HG02798 (cell line): ENCODE measurements around the gene ANKRD55.
A peak's percentile ranks its signal among the peaks of the same experiment; 100 is the strongest.
"Not testable (repeated sequence)": the region's sequence is repeated elsewhere in the genome, so short reads cannot be mapped to it uniquely, and the experiment has no call there.

Experiments used
- ATAC-seq: cut with Tn5 transposase; IDR thresholded peaks from one replicate; pipeline ENCODE4 v1.9.1; 2021; ENCODE audit warnings: mild to moderate bottlenecking; ENCODE audit not compliant: unreplicated experiment, poor library complexity

The ANKRD55 gene

GRCh38 chr5:56175021-56175420 is 58.1 kb downstream of the ANKRD55 start:
- no peak for ATAC-seq

- ATAC-seq, result no peak
Observed at GRCh38 chr5:56172241-56172640, 60.9 kb downstream of the ANKRD55 start.

GRCh38 chr5:56170557-56170956 is 62.6 kb downstream of the ANKRD55 start:
- ATAC-seq, result no peak

GRCh38 chr5:56169949-56170348 is 63.2 kb downstream of the ANKRD55 start:
- ATAC-seq, result no peak

GRCh38 chr5:56169281-56169680 is 63.8 kb downstream of the ANKRD55 start:
- ATAC-seq, result no peak

GRCh38 chr5:56168066-56168478 is 65.1 kb downstream of the ANKRD55 start:
- ATAC-seq, result no peak

GRCh38 chr5:56167519-56167918 is 65.6 kb downstream of the ANKRD55 start:
- ATAC-seq, result no peak

- no peak for ATAC-seq
Observed at GRCh38 chr5:56166671-56167385, 66.3 kb downstream of the ANKRD55 start.

- no peak for ATAC-seq
Observed at GRCh38 chr5:56164376-56164775, 68.8 kb downstream of the ANKRD55 start.

- no peak for ATAC-seq
Observed at GRCh38 chr5:56161927-56162326, 71.2 kb downstream of the ANKRD55 start.

- no peak for ATAC-seq
Observed at GRCh38 chr5:56161439-56161823, 71.7 kb downstream of the ANKRD55 start.

- no peak for ATAC-seq
Observed at GRCh38 chr5:56160723-56161438, 72.2 kb downstream of the ANKRD55 start.

GRCh38 chr5:56159521-56159947 is 73.6 kb downstream of the ANKRD55 start:
- ATAC-seq, result no peak

GRCh38 chr5:56158331-56158960 is 74.7 kb downstream of the ANKRD55 start:
- no peak for ATAC-seq

- ATAC-seq, result not testable (repeated sequence)
Observed at GRCh38 chr5:56157191-56157621, 75.9 kb downstream of the ANKRD55 start.

GRCh38 chr5:56156585-56157190 is 76.4 kb downstream of the ANKRD55 start:
- ATAC-seq, result peak; percentile 73

- peak; percentile 22 for ATAC-seq
Observed at GRCh38 chr5:56155992-56156584, 77.0 kb downstream of the ANKRD55 start.

- ATAC-seq, result peak; percentile 28
Observed at GRCh38 chr5:56154732-56155484, 78.2 kb downstream of the ANKRD55 start.

- ATAC-seq, result no peak
Observed at GRCh38 chr5:56152437-56152836, 80.7 kb downstream of the ANKRD55 start.

- ATAC-seq, result not testable (repeated sequence)
Observed at GRCh38 chr5:56150756-56151155, 82.4 kb downstream of the ANKRD55 start.
